Measurements from ENCODE around the gene BATF3. TPM values are rescaled to one million over a fixed set of nuclear protein-coding genes. Genes with fewer than 3 reads are reported as not detected.
"Not testable (repeated sequence)": the region's sequence is repeated elsewhere in the genome, so short reads cannot be mapped to it uniquely, and the experiment has no call there.

Gene BATF3
- total RNA-seq, 3 donors from 2014 or later: 1.0 to 7.5 (median 1.9) TPM

- no peak overlapping the region for H3K4me3 ChIP-seq
- H3K4me1 ChIP-seq: no peaks in the 10 kb centered on the region
- no peaks in the 10 kb centered on the region for H3K36me3 ChIP-seq
- intact Hi-C loops (cut with DNase I; ENCODE audit: low total_unique reads): no loop called here
- H3K27me3 ChIP-seq: no peaks in the 10 kb centered on the region
- DNase-seq (ENCODE audit: low spot score in 2 of 2): no peak
- no peaks in the 10 kb centered on the region for H3K9me3 ChIP-seq
- no peak overlapping the region for H3K27ac ChIP-seq
- TF ChIP-seq CTCF (IDR thresholded peaks at IDR 0.05): no peak
- no peak for TF ChIP-seq POLR2A (IDR thresholded peaks at IDR 0.05)
- TF ChIP-seq POLR2AphosphoS5 (IDR thresholded peaks at IDR 0.05): no peak
Observed at GRCh38 chr1:212737559-212737958, 37.9 kb upstream of the BATF3 start.

- no peak for TF ChIP-seq POLR2A (IDR thresholded peaks at IDR 0.05)
- TF ChIP-seq POLR2AphosphoS5 (IDR thresholded peaks at IDR 0.05): no peak
- no peak for TF ChIP-seq CTCF (IDR thresholded peaks at IDR 0.05)
- H3K4me3 ChIP-seq: no peak overlapping the region
- no peak for DNase-seq (ENCODE audit: low spot score in 2 of 2)
- H3K9me3 ChIP-seq: no peaks in the 10 kb centered on the region
- H3K36me3 ChIP-seq: no peaks in the 10 kb centered on the region
- H3K27me3 ChIP-seq: no peaks in the 10 kb centered on the region
- intact Hi-C loops (cut with DNase I; ENCODE audit: low total_unique reads): no loop called here
- H3K27ac ChIP-seq: no peak overlapping the region
- no peaks in the 10 kb centered on the region for H3K4me1 ChIP-seq
Observed at GRCh38 chr1:212733109-212733508, 33.5 kb upstream of the BATF3 start.

- Histone ChIP-seq H3K27me3 (no peaks in the 10 kb centered on the region), H3K27ac (no peak overlapping the region), H3K4me3 (no peak overlapping the region), H3K4me1 (no peaks in the 10 kb centered on the region), H3K36me3 (no peaks in the 10 kb centered on the region), H3K9me3 (no peaks in the 10 kb centered on the region)
- intact Hi-C loops (cut with DNase I; ENCODE audit: low total_unique reads): no loop called here
- no peak for TF ChIP-seq CTCF (IDR thresholded peaks at IDR 0.05)
- no peak for TF ChIP-seq POLR2AphosphoS5 (IDR thresholded peaks at IDR 0.05)
- no peak for TF ChIP-seq POLR2A (IDR thresholded peaks at IDR 0.05)
- no peak for DNase-seq (ENCODE audit: low spot score in 2 of 2)
Observed at GRCh38 chr1:212731630-212732029, 32.0 kb upstream of the BATF3 start.

- no peak overlapping the region for H3K27ac ChIP-seq
- no peaks in the 10 kb centered on the region for H3K27me3 ChIP-seq
- no peaks in the 10 kb centered on the region for H3K9me3 ChIP-seq
- no peaks in the 10 kb centered on the region for H3K36me3 ChIP-seq
- intact Hi-C loops (cut with DNase I; ENCODE audit: low total_unique reads): no loop called here
- no peak overlapping the region for H3K4me3 ChIP-seq
- no peak for DNase-seq (ENCODE audit: low spot score in 2 of 2)
- no peak for TF ChIP-seq POLR2AphosphoS5 (IDR thresholded peaks at IDR 0.05)
- TF ChIP-seq CTCF (IDR thresholded peaks at IDR 0.05): no peak
- TF ChIP-seq POLR2A (IDR thresholded peaks at IDR 0.05): no peak
- H3K4me1 ChIP-seq: no peaks in the 10 kb centered on the region
Observed at GRCh38 chr1:212728606-212729005, 29.0 kb upstream of the BATF3 start.

GRCh38 chr1:212727386-212728181 lies 27.9 kb upstream of the BATF3 start:
- intact Hi-C loops (cut with DNase I; ENCODE audit: low total_unique reads): no loop called here

GRCh38 chr1:212724679-212725078 lies 25.0 kb upstream of the BATF3 start:
- H3K9me3 ChIP-seq; H3K27ac ChIP-seq; intact Hi-C loops (cut with DNase I; ENCODE audit: low total_unique reads); H3K4me3 ChIP-seq; H3K27me3 ChIP-seq; H3K36me3 ChIP-seq; H3K4me1 ChIP-seq; DNase-seq (ENCODE audit: low spot score in 2 of 2): not testable (repeated sequence)

More at GRCh38 chr1:212727386-212728181, 27.9 kb upstream of the BATF3 start:
- no peak overlapping the region for H3K27ac ChIP-seq
- H3K9me3 ChIP-seq: no peaks in the 10 kb centered on the region
- no peak for TF ChIP-seq POLR2AphosphoS5 (IDR thresholded peaks at IDR 0.05)
- TF ChIP-seq POLR2A (IDR thresholded peaks at IDR 0.05): no peak
- TF ChIP-seq CTCF (IDR thresholded peaks at IDR 0.05): no peak
- H3K4me1 ChIP-seq: no peaks in the 10 kb centered on the region
- H3K27me3 ChIP-seq: no peaks in the 10 kb centered on the region
- DNase-seq (ENCODE audit: low spot score in 2 of 2): no peak
- no peak overlapping the region for H3K4me3 ChIP-seq
- H3K36me3 ChIP-seq: no peaks in the 10 kb centered on the region

Measured in breast epithelium (tissue), 4 donors.